Measurements from ENCODE around the gene LASP1.
"Not testable (repeated sequence)": the region's sequence is repeated elsewhere in the genome, so short reads cannot be mapped to it uniquely, and the experiment has no call there.

The LASP1 gene

GRCh38 chr17:38940404-38940803 is 70.5 kb downstream of the LASP1 start:
- DNase-seq = no peak

GRCh38 chr17:38942696-38943334 is 73.0 kb downstream of the LASP1 start:
- DNase-seq = no peak

- no peak for DNase-seq
These were observed 73.7 kb downstream of the LASP1 start for GRCh38 chr17:38943607-38944006.

GRCh38 chr17:38947189-38947588 is 77.3 kb downstream of the LASP1 start:
- no peak for DNase-seq

- DNase-seq = not testable (repeated sequence)
These were observed 83.9 kb downstream of the LASP1 start for GRCh38 chr17:38953800-38954199.

- DNase-seq = no peak
These were observed 88.5 kb downstream of the LASP1 start for GRCh38 chr17:38958326-38958725.

- DNase-seq = no peak
These were observed 88.9 kb downstream of the LASP1 start for GRCh38 chr17:38958756-38959155.

- DNase-seq = no peak
These were observed 89.7 kb downstream of the LASP1 start for GRCh38 chr17:38959508-38959907.

GRCh38 chr17:38960402-38960801 is 90.5 kb downstream of the LASP1 start:
- DNase-seq = no peak

GRCh38 chr17:38961413-38961812 is 91.6 kb downstream of the LASP1 start:
- no peak for DNase-seq

GRCh38 chr17:38967290-38967738 is 97.5 kb downstream of the LASP1 start, which contains the start of gene FBXO47:
FBXO47 (minus strand) TSS chr17:38967403; CDS start chr17:38963025, 4,378 bp downstream.
- no peak for DNase-seq

GRCh38 chr17:38969281-38969680 is 99.4 kb downstream of the LASP1 start:
- no peak for DNase-seq

GRCh38 chr17:38970128-38970527 is 100.3 kb downstream of the LASP1 start:
- no peak for DNase-seq

GRCh38 chr17:38970804-38971203 is 100.9 kb downstream of the LASP1 start:
- no peak for DNase-seq
